GM18520 (cell line): ENCODE measurements around the gene CAV1.
"Not testable (repeated sequence)": the region's sequence is repeated elsewhere in the genome, so short reads cannot be mapped to it uniquely, and the experiment has no call there.

Experiments used
- ATAC-seq: cut with Tn5 transposase; IDR thresholded peaks from one replicate; pipeline ENCODE4 v1.9.1; 2021; ENCODE audit not compliant: unreplicated experiment

CAV1 gene

DNA sequence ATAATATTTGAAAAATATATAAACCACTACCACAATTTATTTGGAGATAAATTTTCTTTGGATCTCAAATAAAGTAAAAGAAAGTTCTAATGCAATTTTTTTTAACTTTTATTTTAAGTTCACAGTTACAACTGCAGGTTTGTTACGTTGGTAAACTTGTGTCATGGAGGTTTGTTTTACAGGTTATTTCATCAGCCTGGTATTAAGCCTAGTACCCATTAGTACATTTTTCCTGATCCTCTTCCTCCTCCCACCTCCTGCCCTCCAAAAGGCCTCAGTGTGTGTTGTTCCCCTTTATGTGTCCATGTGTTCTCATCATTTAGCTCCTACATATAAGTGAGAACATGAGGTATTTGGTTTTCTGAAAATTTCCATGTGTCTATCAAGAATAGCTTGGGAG is 54.5 kb downstream of the CAV1 start:
- ATAC-seq: no peak

DNA sequence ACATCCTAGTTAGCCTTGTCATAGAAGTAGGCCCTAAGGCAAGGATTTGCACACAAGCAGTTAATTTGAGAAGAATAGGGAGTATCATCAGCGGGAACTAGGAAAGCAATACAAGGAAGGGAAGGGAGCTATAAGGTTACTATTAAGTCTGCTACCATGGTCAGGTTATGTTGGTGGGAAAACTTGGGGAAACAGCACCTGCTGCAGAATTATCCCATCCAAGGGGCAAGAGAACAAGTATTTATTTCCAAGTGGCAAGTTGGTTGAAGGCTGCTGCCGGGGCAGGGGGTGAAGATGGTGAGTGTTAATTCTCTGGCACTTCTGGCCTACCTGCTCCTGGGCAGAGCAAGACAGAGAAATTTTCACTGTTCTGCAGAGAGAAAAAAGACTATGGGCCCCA is 55.0 kb downstream of the CAV1 start:
- ATAC-seq: no peak

DNA sequence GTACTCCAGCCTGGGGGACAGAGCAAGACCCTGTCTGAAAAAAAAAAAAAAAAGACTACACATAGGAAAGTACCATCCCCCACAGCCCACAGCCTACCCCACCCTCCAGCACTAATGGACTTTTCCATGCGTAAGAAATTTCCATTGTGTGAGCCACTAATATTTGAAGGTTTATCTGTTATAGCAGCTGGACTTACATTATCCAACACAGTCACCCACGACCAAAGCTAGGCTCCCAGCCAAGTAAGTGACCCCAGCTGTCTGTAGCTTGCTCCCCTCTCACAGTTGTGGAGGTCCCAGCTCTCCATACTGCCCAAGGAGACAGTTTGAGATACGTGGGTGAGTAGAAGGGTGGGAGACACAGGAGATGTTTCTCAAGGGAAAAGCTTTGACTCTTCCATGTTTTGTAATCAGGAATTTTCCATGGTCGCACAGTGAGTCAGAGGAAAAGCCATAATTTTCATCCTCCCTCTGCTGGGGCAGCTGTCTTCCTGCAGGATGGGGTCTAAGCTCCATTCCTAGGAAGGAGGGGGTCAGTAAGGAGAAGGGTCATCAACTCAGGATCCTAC is 57.4 kb downstream of the CAV1 start:
- no peak for ATAC-seq

DNA sequence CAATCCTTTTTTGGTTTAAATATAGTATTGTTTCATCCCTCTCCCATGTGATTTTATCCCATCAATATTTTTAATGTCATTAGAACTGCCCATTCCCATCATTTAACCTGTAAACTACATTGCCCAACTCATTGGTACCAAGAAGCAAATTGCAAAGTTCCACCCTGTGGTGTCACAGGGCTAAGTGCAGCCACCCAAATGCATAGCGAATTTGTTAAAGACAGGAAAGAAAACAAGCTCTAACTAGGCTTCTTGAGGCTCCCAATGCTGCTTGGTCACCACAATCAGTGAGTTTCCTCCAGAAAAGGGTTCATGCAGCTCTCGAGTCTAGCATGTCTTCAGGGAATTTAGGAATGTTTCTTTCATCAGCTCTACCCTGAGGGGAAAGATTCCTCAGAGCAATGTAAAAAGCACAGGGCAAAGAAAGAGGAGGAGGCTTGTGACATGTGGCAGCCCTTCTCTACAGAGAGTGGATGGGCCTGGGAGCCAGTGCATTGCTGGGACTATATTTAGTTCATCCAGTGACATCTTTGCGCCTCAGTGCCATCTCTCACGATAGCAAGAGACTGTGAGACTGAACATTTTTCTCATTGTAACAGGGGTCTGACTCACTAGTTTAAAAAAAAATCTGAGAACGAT is 58.1 kb downstream of the CAV1 start:
- no peak for ATAC-seq

DNA sequence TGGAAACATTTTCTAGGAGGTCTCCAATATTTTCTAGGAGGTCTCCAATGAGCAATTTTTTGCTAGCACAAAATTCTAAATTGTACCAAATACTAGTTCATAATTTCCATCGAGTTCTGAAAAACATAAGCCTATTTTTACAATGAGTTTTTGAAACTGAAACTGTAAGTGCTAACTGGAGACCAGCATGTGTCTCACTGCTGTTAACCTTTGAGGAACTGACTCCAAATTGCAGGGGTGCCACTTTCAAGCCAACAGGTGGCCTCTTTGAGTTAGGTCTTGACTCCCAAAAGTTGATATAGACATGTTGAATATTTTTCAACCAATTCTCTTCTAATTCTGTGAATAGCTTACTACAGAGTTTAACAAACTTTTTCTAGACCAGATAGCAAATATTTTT is 58.8 kb downstream of the CAV1 start:
- ATAC-seq: peak; percentile 91

DNA sequence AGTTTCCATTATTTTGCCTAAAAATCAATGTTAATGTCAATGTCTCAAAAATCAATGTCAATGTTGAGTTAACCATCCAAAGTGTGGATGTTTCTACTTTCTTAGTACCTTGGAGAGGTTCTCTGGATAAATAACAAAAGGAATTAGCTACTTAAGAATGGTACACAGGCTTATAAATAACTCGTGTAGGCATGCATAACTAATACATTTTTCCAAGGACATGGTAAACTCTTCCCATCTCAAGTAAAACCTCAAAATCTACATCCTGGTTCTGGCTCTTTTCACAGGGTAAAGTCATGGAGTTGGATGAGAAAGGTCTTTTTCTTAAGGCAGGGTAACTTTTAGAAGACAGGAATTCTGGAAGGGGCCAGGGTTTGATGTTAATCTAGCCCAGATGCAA is 59.9 kb downstream of the CAV1 start:
- no peak for ATAC-seq

DNA sequence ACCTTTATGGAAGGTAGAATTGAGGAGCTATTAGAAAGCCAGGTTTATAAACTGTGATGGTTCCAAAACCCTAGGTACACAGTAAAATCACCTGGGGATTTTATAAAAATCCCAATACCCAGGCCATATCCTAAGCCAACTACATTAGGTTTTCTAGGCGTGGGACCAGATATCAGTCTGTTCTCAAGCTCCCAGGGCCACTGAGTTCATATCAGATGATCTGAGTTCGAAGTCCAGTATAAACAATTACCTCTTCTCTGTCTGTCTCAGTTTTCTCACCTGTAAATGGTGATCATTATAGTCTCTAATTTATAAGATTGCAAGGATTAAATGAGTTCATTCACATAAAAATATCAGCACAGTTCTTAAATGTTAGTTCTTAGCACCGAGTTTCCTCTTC is 60.6 kb downstream of the CAV1 start:
- ATAC-seq: no peak

DNA sequence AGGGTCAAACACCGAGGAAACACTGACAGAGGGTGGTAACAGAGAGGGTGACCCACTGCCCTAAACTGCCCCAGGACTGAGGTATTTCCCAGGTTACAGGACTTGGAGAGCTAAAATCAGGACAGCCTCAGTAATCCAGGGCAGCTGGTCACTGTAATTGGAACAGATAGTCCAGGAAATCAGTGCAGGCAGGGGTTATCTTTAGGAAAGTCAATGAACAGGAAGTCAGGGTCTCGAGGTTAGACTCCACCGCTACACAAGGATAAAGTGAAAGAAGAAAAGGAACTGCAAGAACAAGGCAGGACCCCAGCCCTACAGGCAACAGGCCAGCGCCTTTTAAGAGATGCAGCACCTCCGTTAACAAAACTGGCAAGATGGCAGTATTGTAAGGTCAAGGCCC is 61.1 kb downstream of the CAV1 start:
- no peak for ATAC-seq

DNA sequence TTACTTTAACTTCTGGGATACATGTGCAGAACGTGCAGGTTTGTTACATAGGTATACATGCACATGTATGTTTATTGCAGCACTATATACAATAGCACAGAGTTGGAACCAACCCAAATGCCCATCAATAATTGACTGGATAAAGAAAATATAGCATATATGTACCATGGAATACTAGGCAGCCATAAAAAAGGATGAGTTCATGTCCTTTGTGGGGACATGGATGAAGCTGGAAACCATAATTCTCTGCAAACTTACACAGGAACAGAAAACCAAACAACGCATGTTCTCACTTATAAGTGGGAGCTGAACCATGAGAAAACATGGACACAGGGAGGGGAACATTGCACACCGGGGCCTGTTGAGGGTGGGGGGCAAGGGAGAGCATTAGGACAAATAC is 62.4 kb downstream of the CAV1 start:
- not testable (repeated sequence) for ATAC-seq

DNA sequence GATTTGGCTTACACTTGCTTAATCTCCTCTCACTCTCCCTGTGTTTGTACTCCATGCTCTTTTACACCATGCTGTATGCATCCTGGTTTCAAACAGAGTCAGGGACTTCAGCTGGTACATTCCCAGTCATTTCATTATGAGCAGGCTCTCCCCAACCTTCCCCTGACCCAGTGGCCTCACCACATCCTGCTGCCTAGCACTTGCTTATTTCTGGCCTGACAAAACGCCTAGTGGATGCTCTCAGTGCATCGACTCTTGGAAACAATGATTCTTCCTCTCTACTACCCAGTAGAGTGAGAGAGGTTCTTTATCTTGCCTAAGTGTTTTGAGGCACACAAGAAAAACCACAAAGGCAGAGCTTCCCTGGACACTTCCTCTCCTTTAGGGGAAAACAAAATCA is 63.4 kb downstream of the CAV1 start:
- peak; percentile 45 for ATAC-seq

DNA sequence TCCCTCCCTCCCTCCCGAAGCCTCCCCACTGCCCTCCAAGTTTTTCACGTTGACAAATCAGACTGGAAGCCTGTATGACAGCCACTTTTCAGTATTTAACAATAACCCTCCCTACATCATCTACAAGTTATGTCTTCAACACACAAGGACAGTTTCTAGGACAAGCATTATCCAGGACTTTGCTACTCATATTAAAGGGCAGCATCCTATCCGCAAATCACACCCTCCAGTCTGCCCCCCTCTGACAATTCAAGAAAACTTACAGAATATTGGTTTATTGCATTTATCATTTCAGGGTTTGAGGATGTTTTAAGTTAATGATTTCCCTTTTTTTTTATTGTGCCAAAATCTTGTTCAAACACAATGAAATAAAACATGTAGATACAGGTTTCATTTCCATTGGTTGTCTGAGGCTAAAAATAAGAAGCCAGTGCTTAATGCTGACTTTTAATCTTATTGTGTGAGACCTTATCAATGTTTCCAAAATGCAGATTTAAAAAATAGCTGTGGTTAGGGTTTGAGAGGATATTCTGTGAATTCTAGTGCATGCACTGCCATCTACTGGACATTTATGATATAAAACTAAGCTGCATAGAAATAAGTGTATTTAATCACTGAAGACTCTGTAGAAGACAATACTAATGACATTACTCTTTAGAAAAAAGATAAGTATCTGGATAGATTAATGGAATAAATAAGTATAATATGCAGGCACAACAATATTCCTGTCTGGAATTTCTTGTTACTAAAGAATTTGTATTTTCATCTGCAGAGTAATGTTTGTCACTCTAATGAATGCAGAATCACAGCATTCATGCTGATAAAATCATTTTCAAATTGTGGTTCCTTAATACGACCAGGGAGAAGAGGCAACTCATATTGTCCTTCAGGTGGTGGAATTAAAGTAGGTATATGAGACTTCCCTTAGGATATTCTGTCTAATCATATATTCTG is 64.1 kb downstream of the CAV1 start:
- no peak for ATAC-seq

DNA sequence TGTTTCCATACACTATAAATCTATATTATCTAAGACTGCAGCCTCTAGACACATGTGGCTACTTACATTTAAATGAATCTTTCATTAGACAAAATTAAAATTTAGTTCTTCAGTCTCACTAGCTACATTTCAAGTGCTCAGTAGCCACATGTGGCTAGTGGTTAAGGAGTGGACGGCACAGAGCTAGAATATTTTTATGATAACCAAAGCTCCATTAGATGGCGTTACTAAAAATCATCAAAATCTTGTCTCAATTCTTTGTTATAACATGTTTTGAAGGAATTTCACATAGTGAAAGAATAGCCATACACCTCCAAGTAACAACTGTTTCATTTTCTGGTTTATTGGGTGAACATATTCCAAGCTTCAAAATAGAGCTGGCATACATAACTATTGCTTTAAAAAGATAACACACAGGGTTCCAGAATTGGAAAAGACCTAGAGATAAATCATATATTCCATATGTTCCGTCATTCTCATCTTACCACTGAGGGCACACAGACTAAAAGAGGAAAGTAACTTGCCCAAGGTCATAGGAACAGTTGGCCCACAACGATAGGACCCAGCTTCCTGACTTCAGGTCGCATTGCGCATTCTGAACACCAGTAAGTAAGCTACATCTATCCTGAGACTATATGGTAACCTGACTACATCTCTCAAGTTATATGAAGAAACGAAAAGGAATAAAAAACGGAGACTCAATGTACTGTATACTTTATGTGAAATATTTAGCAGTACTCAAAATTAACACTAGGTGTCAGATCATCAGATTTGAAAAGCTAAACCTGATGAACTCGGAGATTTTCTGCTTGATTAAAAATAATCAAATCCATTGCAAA is 66.6 kb downstream of the CAV1 start:
- ATAC-seq: no peak

DNA sequence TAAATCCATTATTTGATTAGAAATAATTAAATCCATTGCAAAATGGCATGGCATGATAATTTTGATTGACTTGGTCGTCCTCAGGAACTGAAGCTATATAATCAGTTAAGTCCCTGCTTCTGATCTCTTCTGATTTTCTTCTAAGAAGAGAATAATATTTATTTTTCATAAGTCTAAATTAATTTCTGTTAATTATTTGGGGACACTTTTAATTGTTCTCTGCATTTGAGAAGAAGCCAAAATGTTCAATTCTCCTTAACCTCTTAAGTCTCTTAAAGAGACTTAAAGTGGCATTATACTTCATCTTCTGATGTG is 67.2 kb downstream of the CAV1 start:
- no peak for ATAC-seq

DNA sequence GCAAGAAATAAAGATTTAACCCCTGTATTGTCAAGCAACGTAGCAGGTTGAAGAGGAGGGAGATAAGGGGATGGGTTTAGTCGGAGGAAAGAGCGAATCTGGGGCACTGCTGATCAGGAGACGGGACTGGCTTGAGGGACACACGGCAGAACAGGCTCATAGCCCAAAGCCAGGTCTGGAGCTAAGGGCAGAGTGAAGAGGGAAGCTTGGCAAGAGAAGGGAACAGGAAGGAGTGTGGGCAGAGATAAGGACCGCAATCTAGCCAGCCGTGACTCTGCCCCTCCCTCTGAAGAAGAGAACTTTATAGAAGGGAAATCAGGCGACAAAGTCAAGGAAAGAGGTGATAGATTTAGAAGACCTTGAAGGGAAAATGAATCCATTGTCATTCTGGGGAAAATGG is 67.6 kb downstream of the CAV1 start:
- ATAC-seq: no peak

DNA sequence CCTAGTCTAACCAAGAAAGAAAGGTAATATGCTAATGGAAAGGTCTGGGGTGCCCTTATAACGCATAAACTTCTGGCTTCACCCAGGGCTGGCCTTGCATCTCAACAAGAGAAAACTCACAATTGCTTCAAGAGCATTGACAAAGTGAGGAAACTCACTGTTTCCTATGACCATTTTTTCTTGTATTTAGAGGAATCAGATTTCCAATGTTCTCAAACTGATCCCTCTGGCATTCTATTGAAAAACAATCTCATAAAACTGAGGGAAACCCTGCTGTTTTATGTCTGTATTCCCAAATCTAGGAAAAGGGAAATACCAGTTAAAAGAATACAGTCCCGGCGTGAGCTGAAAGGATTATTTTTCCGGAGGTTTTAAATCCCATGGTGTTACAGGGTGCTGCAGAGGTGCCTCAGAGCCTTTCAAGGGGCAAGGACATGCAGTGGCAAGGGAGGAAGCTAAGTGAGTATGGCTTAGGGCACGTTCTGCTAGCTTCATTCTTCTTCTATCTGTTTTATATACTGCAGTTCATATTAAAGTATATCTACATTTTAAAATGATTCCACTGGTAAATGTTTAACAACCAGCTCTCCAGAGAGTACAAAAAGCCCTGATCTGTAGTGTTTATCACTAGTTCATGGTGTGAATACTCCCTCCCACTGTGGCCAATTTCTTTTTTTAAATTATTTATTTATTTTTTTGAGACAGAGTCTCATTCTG is 68.7 kb downstream of the CAV1 start:
- no peak for ATAC-seq

DNA sequence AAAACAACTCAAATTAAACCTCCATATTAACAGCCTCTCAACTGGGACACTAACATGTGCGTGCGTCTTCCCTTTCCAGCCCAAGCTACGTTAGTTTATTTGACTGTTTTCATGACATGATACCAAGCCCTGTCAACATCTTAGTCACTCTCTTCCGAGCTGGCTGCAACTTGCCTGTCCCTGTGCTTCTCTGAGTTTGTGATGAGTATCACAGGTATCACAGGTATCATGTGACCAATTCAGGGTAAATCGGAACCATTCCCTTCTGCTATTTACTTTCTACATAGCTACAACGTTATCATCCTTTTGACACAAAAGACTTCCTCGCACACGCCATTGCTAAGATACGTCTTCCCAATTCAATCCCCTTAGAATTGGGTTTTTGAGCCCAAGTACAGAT is 70.2 kb downstream of the CAV1 start:
- no peak for ATAC-seq

DNA sequence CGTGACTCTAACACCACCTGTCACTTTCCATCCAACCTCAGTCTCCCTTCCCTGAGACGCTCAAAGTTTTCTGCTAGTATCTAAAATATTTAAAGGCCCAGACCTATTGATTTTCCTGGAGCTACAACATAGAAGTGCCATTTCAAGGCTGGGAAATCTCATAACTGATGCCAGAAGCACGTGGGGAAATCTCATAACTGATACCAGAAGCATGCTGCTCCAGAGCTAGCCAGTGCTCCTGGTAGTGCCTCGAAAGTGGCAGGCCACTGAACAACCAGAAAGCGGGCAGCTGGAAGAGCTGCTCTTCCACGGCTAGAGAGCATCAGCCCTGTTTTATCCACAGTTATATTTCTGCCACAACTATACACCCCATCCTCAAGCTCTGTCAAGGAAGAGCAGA is 72.5 kb downstream of the CAV1 start:
- ATAC-seq: no peak

DNA sequence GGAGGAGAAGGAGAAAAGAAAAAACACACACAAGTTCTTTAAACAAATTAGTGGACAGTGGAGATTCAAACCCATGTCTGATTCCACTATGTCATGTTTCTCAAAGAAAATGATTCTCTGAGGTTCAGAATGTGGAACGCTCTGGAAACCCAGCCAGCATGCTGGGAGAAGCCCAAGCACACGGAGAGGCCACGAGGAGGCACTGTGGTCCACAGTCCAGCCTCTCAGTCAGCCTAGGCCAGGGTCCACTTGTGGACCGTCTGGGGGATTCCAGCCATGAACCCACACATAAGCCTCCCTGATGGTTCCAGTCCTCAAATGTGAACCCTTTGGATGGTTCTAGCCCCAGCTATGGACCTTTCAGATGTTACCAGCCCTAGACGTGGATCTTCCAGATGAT is 73.4 kb downstream of the CAV1 start:
- ATAC-seq: no peak

DNA sequence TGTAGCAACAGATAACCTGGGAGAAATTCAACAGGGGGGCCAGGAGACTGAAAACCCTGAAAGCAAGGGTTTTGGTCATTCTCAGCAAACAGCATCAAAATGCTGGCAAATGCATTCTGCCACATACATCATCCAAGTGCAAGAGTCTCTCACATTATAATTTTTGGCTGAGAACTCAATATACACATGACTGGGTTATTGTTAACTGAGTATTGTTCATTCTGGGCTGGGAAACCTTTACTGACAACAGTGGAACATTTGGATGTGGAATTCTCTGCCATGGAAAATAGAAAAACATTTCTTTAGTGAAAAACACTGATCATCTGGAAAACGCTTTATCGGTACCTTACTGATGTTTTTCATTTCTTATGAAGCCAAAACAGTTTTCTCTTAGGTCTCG is 74.0 kb downstream of the CAV1 start:
- no peak for ATAC-seq

DNA sequence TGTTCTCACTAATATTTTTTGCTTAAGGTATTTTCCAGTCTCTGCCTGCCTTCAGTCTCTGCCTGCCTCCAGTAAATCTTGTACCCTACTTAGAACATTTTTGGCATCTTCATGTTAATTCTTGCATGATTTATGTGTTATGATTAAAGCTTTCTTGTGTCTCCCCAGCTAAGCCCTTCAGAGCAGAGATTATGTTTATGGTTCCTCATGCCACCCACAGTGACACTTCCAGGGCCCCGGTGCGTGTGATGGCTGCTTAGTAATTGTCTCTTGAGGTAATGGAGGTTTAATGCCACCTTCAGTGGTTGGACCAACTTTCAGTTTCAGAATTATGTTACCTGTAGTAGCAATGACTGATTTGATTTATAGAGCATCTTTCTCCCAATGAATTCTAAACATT is 76.6 kb downstream of the CAV1 start:
- ATAC-seq: peak; percentile 88

DNA sequence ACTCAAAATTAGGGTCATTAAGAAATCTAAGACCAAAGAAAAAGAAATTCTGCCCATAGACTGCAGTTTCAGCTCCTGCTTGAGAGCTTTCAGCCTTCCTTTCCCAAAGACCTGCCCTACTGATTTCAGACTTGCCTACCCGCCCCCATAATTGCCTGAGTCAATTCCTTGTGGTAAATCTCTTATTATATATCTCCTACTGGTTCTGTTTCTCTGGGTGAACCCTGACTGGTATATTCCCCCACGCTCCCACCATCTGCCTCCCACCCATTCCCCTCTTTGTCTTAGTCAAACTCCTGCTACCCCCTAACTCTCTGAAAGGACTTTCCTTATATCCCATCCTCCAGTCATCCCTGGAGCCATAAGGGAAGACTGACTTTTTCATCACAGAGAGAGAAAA is 82.5 kb downstream of the CAV1 start:
- no peak for ATAC-seq
